ENCODE data around the gene CLCF1.
"Not testable (repeated sequence)": the region's sequence is repeated elsewhere in the genome, so short reads cannot be mapped to it uniquely, and the experiment has no call there.

CLCF1 gene

GRCh38 chr11:67408437-67409200 is 35.2 kb upstream of the CLCF1 start:
- ATAC-seq: no peak

- no peak for ATAC-seq
Measured at GRCh38 chr11:67407688-67408163, 34.3 kb upstream of the CLCF1 start.

GRCh38 chr11:67406969-67407687 is 33.7 kb upstream of the CLCF1 start:
- no peak for ATAC-seq

GRCh38 chr11:67406420-67406968 is 33.1 kb upstream of the CLCF1 start:
- no peak for ATAC-seq

GRCh38 chr11:67405688-67406339 is 32.4 kb upstream of the CLCF1 start:
- ATAC-seq: no peak

GRCh38 chr11:67405196-67405567 is 31.8 kb upstream of the CLCF1 start:
- ATAC-seq: no peak

- no peak for ATAC-seq
Measured at GRCh38 chr11:67404515-67405195, 31.3 kb upstream of the CLCF1 start.

GRCh38 chr11:67403085-67403484 is 29.7 kb upstream of the CLCF1 start:
- ATAC-seq: not testable (repeated sequence)

GRCh38 chr11:67402192-67402839 is 28.9 kb upstream of the CLCF1 start:
- not testable (repeated sequence) for ATAC-seq

GRCh38 chr11:67401495-67402191 is 28.2 kb upstream of the CLCF1 start, which contains the start of gene PPP1CA:
Gene PPP1CA, minus strand, starts transcription at chr11:67401858. Its CDS starts 76 bp downstream, at chr11:67401782.
- ATAC-seq: peak; percentile 74 to 76

GRCh38 chr11:67400942-67401494 is 27.6 kb upstream of the CLCF1 start:
- ATAC-seq: peak in 1 of 2 donors; percentile 0

GRCh38 chr11:67400251-67400941 is 27.0 kb upstream of the CLCF1 start:
- no peak for ATAC-seq

- no peak for ATAC-seq
Measured at GRCh38 chr11:67398661-67399563, 25.5 kb upstream of the CLCF1 start.

- ATAC-seq: no peak
Measured at GRCh38 chr11:67397986-67398660, 24.7 kb upstream of the CLCF1 start.

GRCh38 chr11:67397536-67397935 is 24.1 kb upstream of the CLCF1 start:
- ATAC-seq: no peak

GRCh38 chr11:67396587-67397389 is 23.4 kb upstream of the CLCF1 start:
- no peak for ATAC-seq

GRCh38 chr11:67396259-67396581 is 22.8 kb upstream of the CLCF1 start:
- no peak for ATAC-seq
